ENCODE measurements around the gene RPL10L. TPM values are rescaled to one million over a fixed set of nuclear protein-coding genes. Genes with fewer than 3 reads are reported as not detected.

The RPL10L gene
- total RNA-seq = not detected
- not detected for polyA plus RNA-seq

DNA sequence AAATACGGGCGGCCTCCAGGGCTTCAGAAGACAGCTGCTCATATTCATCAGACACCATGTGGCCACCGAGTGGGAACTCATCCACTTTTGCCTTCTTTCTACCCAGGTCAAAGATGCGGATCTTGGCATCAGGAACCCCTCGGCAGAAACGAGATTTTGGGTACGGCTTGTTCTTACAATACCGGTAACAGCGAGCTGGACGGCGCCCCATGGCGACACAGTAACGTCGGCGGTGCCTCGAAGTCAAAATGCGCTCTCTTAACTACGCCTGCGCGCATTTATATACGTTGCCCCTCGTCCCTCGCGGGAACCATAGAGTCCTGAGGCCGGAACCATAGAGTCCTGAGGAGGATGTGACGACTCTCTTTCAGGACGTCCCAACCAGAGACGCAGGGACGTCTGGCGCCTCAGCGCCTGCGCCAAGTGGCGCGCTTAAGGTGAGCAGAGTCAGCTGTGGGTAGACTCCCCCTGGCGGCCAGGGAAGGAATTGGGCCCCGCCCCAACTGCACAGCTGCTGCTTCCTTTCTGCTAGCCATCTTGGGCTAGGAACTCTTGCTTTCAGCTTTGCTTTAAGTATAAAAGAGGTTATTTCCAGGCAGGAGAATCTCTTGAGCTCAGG is at the start of gene RPL10L:
Gene RPL10L (minus strand): TSS at position 256 of the 619 bp plus-strand sequence. CDS start 45 bp downstream, at position 211.
- no peaks in the 10 kb centered on the region for H3K36me3 ChIP-seq (ENCODE audit: insufficient read depth, low read length)
- Mint-ChIP-seq H3K4me3 (no peak within 1 kb of the TSS), H3K9me3 (peaks cover 2 to 18% (median 10%) of the 10 kb centered on the region in 5 donors), H3K27ac (no peak within 1 kb of the TSS), H3K4me1 (no peaks in the 10 kb centered on the region), H3K27me3 (no peaks in the 10 kb centered on the region), H3K36me3 (no peaks in the 10 kb centered on the region)
- H3K27me3 ChIP-seq (ENCODE audit: insufficient read depth, low read length, poor library complexity, severe bottlenecking) = no peaks in the 10 kb centered on the region
- no peaks in the 10 kb centered on the region for H3K4me1 ChIP-seq (ENCODE audit: insufficient read depth, low read length)
- H3K4me3 ChIP-seq (ENCODE audit: low read length) = no peak within 1 kb of the TSS
- CTCF ChIA-PET = no interaction called here
- POLR2A ChIA-PET = no interaction called here
- no peaks in the 10 kb centered on the region for H3K9me3 ChIP-seq (ENCODE audit: low read length)
- H3K27ac ChIP-seq (ENCODE audit: low read depth, low read length) = no peak within 1 kb of the TSS
- DNase-seq = no peak

DNA sequence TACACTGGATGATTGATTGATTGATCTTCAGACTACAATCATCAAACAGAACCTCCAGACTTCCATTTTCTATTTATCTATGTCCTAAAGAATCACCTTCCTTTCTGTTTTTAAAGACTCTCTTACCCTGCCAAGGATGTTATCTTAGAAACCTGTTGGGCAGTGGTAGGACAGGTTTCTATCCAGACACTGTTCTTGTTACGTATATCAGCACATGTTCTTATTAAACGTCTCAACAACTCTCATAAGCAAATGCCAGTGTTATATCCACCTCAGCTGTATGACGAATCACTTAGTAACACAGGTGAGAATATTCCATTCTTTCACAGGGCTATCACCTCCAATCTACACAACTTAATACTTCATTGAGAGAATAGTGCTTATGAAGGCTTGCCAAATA is 40.2 kb upstream of the RPL10L start:
- H3K27me3 ChIP-seq (ENCODE audit: insufficient read depth, low read length, poor library complexity, severe bottlenecking) = no peaks in the 10 kb centered on the region
- H3K27ac Mint-ChIP-seq = no peak overlapping the region
- no peaks in the 10 kb centered on the region for H3K4me1 Mint-ChIP-seq
- CTCF ChIA-PET = no interaction called here
- H3K36me3 ChIP-seq (ENCODE audit: insufficient read depth, low read length) = no peaks in the 10 kb centered on the region
- POLR2A ChIA-PET = no interaction called here
- no peaks in the 10 kb centered on the region for H3K4me1 ChIP-seq (ENCODE audit: insufficient read depth, low read length)
- H3K9me3 Mint-ChIP-seq = peaks cover 2 to 53% (median 13%) of the 10 kb centered on the region in 5 donors
- DNase-seq = no peak
- no peak overlapping the region for H3K27ac ChIP-seq (ENCODE audit: low read depth, low read length)
- no peaks in the 10 kb centered on the region for H3K27me3 Mint-ChIP-seq
- H3K4me3 ChIP-seq (ENCODE audit: low read length) = no peak overlapping the region
- H3K4me3 Mint-ChIP-seq = no peak overlapping the region
- no peaks in the 10 kb centered on the region for H3K36me3 Mint-ChIP-seq
- no peaks in the 10 kb centered on the region for H3K9me3 ChIP-seq (ENCODE audit: low read length)

DNA sequence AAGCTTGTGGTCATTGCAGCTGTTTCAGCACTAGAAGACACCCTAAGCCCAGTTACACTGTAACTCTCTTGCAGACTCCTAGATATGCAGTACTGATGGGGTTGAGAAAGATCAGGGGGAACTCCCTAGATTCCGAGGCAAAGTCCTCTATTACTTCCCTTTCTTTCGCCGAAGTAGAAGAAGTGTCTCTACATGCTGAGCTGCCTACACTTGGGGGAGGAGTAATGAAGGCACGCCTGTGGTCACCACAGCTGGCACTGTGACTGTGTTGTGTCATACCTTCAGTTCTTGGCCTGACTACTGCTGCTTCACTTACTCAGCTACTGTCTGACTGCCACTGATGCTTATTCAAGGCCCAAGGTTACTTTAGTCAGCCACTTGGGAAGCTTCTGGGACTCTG is 35.1 kb upstream of the RPL10L start:
- Mint-ChIP-seq H3K9me3 (peaks cover 9 to 50% (median 24%) of the 10 kb centered on the region in 5 donors), H3K27me3 (no peaks in the 10 kb centered on the region), H3K4me3 (no peak overlapping the region), H3K36me3 (no peaks in the 10 kb centered on the region), H3K4me1 (no peaks in the 10 kb centered on the region), H3K27ac (no peak overlapping the region)
- CTCF ChIA-PET = interaction anchor here (0.9 kb wide), 1 partner anchor 9 kb away, joined by 3 read pairs; no protein-coding TSS in a partner anchor
- H3K36me3 ChIP-seq (ENCODE audit: insufficient read depth, low read length) = no peaks in the 10 kb centered on the region
- H3K9me3 ChIP-seq (ENCODE audit: low read length) = no peaks in the 10 kb centered on the region
- no peak for DNase-seq
- H3K4me1 ChIP-seq (ENCODE audit: insufficient read depth, low read length) = no peaks in the 10 kb centered on the region
- H3K27ac ChIP-seq (ENCODE audit: low read depth, low read length) = no peak overlapping the region
- no peak overlapping the region for H3K4me3 ChIP-seq (ENCODE audit: low read length)
- H3K27me3 ChIP-seq (ENCODE audit: insufficient read depth, low read length, poor library complexity, severe bottlenecking) = no peaks in the 10 kb centered on the region
- POLR2A ChIA-PET = no interaction called here

DNA sequence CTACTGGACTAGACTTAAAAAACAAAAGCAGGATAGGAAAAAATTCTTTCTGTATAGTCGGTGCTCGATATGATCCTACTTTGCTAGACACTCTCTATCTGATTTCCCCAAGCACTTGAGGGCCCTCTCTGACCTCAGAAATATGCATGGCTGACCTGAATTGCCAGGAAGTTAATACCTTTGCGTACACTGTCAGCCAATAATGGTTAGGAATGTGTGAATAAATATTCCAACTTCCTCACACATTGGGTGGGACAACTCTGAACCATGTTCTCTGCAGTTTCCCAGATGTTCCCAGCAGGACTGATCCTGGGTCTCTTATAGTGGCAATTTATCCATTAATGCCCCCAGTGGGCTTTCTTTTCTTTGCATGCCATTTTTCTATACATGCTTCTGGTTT is 20.5 kb upstream of the RPL10L start:
- no peaks in the 10 kb centered on the region for H3K4me1 Mint-ChIP-seq
- H3K27ac Mint-ChIP-seq = no peak overlapping the region
- no peak overlapping the region for H3K4me3 ChIP-seq (ENCODE audit: low read length)
- ChIA-PET CTCF (no interaction called here), POLR2A (no interaction called here)
- DNase-seq = no peak
- peaks cover 10 to 22% (median 16%) of the 10 kb centered on the region in 5 donors for H3K9me3 Mint-ChIP-seq
- no peak overlapping the region for H3K4me3 Mint-ChIP-seq
- no peaks in the 10 kb centered on the region for H3K36me3 Mint-ChIP-seq
- H3K9me3 ChIP-seq (ENCODE audit: low read length) = no peaks in the 10 kb centered on the region
- H3K27me3 ChIP-seq (ENCODE audit: insufficient read depth, low read length, poor library complexity, severe bottlenecking) = no peaks in the 10 kb centered on the region
- H3K27me3 Mint-ChIP-seq = no peaks in the 10 kb centered on the region
- H3K4me1 ChIP-seq (ENCODE audit: insufficient read depth, low read length) = no peaks in the 10 kb centered on the region
- H3K36me3 ChIP-seq (ENCODE audit: insufficient read depth, low read length) = no peaks in the 10 kb centered on the region
- no peak overlapping the region for H3K27ac ChIP-seq (ENCODE audit: low read depth, low read length)

DNA sequence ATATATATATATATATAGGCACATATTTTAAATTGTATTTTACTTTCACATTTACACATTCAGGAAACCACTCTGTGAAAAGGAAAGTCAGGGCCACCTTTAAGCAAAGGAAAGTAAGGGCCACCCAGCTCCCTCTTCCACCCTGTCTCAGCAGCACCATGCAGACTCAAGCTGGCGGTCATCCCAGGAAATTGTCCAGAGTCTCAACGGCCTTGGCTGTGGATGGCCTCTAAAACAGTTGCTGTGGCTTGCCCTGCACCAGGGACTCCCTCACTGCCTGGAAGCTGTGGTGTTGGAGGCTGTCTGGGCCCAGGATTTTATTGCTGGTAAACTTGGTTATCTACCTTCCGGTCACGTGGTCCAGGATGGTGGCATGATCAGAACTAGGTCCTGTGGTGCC is 11.8 kb upstream of the RPL10L start:
- H3K27ac ChIP-seq (ENCODE audit: low read depth, low read length) = no peak overlapping the region
- POLR2A ChIA-PET = no interaction called here
- no peak overlapping the region for H3K4me3 ChIP-seq (ENCODE audit: low read length)
- DNase-seq = no peak
- CTCF ChIA-PET = no interaction called here
- H3K27me3 ChIP-seq (ENCODE audit: insufficient read depth, low read length, poor library complexity, severe bottlenecking) = no peaks in the 10 kb centered on the region
- H3K36me3 ChIP-seq (ENCODE audit: insufficient read depth, low read length) = no peaks in the 10 kb centered on the region
- H3K9me3 Mint-ChIP-seq = peaks cover 9 to 33% (median 16%) of the 10 kb centered on the region in 5 donors
- no peaks in the 10 kb centered on the region for H3K9me3 ChIP-seq (ENCODE audit: low read length)
- H3K4me1 ChIP-seq (ENCODE audit: insufficient read depth, low read length) = no peaks in the 10 kb centered on the region
- no peak overlapping the region for H3K4me3 Mint-ChIP-seq
- no peak overlapping the region for H3K27ac Mint-ChIP-seq
- no peaks in the 10 kb centered on the region for H3K36me3 Mint-ChIP-seq
- no peaks in the 10 kb centered on the region for H3K27me3 Mint-ChIP-seq
- H3K4me1 Mint-ChIP-seq = no peaks in the 10 kb centered on the region

DNA sequence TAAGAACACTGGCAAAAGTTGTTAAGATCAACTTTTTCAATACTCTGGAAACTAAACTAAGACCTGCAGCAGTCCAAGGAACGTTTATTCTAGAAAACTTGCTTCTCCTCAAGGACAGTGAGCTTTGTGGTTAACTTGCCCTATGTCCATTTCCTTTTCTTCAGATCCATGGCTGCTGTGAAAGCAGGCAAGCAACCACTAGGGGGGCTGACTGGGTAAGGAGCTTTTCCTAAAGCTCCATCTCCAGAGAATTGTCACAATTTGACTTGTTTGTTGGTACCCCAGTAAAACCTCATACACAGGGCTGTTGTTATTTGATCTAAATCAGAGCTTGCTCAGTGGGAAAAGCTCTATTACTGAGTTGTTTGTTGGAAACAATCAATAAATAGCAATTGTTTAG is 10.1 kb upstream of the RPL10L start:
- no peaks in the 10 kb centered on the region for H3K27me3 Mint-ChIP-seq
- H3K9me3 Mint-ChIP-seq = peaks cover 5 to 33% (median 14%) of the 10 kb centered on the region in 5 donors
- H3K36me3 Mint-ChIP-seq = no peaks in the 10 kb centered on the region
- H3K4me1 Mint-ChIP-seq = no peaks in the 10 kb centered on the region
- ChIA-PET CTCF (no interaction called here), POLR2A (no interaction called here)
- Histone ChIP-seq H3K36me3 (ENCODE audit: insufficient read depth, low read length) (no peaks in the 10 kb centered on the region), H3K9me3 (ENCODE audit: low read length) (no peaks in the 10 kb centered on the region), H3K27ac (ENCODE audit: low read depth, low read length) (no peak overlapping the region), H3K27me3 (ENCODE audit: insufficient read depth, low read length, poor library complexity, severe bottlenecking) (no peaks in the 10 kb centered on the region), H3K4me3 (ENCODE audit: low read length) (no peak overlapping the region), H3K4me1 (ENCODE audit: insufficient read depth, low read length) (no peaks in the 10 kb centered on the region)
- no peak for DNase-seq
- no peak overlapping the region for H3K4me3 Mint-ChIP-seq
- no peak overlapping the region for H3K27ac Mint-ChIP-seq

DNA sequence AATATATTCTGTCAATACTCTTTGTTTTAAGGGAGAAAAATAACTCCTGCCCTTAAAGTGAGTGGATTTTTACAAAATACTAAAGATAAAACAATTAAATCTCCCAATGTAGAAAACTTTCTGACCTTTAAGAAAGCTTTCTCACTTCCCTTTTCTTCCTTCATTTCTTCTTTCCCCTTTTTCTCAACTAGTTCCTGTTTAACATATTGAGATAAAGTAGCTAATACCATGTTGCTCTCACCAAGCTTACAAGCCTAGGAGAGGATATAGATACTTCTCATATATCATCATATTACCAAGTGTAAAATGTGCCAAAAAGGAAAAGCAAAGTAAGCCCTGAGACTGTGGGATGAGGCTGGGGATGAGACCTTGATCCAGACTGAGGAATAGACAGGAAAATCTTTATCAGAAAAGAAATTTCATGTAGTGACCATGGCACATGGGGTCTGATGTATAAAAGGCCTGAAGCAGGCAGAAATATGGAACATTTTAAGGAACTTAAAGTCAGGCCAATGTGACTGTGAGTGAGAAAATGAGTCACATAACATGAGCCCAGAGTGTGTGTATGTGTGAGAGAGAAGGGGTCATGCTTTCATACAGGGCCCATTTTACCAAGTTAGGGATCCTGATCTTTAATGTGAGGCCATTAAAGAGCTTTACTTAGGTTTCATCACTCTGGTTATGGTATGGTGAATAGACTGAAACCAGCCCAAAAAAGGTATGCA is 1.6 kb upstream of the RPL10L start:
- peaks cover 0 to 18% (median 5%) of the 10 kb centered on the region in 5 donors for H3K9me3 Mint-ChIP-seq
- H3K4me1 Mint-ChIP-seq = no peaks in the 10 kb centered on the region
- H3K4me3 Mint-ChIP-seq = no peak overlapping the region
- H3K27ac Mint-ChIP-seq = no peak overlapping the region
- DNase-seq = no peak
- Histone ChIP-seq H3K27me3 (ENCODE audit: insufficient read depth, low read length, poor library complexity, severe bottlenecking) (no peaks in the 10 kb centered on the region), H3K9me3 (ENCODE audit: low read length) (no peaks in the 10 kb centered on the region), H3K4me3 (ENCODE audit: low read length) (no peak overlapping the region), H3K36me3 (ENCODE audit: insufficient read depth, low read length) (no peaks in the 10 kb centered on the region), H3K27ac (ENCODE audit: low read depth, low read length) (no peak overlapping the region), H3K4me1 (ENCODE audit: insufficient read depth, low read length) (no peaks in the 10 kb centered on the region)
- ChIA-PET CTCF (no interaction called here), POLR2A (no interaction called here)
- H3K27me3 Mint-ChIP-seq = no peaks in the 10 kb centered on the region
- H3K36me3 Mint-ChIP-seq = no peaks in the 10 kb centered on the region

DNA sequence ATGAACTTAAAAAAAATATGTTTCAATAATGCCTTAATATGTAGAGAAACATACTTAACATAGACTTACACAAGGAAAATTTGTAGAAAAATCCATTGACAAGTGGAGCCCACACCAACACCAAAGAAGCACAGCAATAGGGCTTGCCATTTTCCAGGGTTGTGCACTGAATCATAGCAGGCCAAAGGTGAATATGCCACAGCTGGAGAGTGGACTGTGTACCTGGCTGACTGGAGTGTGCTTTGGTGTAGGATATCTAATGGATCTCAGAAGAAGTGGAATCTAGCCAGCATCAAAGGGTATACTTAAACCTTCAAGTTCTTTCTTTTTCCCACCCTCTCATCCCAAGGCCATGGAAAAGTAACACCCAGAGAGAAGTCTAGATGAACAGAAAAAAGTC is 4.8 kb downstream of the RPL10L start:
- no peaks in the 10 kb centered on the region for H3K27me3 Mint-ChIP-seq
- H3K4me1 ChIP-seq (ENCODE audit: insufficient read depth, low read length) = no peaks in the 10 kb centered on the region
- no peaks in the 10 kb centered on the region for H3K4me1 Mint-ChIP-seq
- no peaks in the 10 kb centered on the region for H3K36me3 Mint-ChIP-seq
- no peaks in the 10 kb centered on the region for H3K36me3 ChIP-seq (ENCODE audit: insufficient read depth, low read length)
- no peaks in the 10 kb centered on the region for H3K27me3 ChIP-seq (ENCODE audit: insufficient read depth, low read length, poor library complexity, severe bottlenecking)
- H3K9me3 ChIP-seq (ENCODE audit: low read length) = no peaks in the 10 kb centered on the region
- DNase-seq = no peak
- peaks cover 4 to 33% (median 13%) of the 10 kb centered on the region in 5 donors for H3K9me3 Mint-ChIP-seq
- no peak overlapping the region for H3K4me3 Mint-ChIP-seq
- no peak overlapping the region for H3K27ac Mint-ChIP-seq
- H3K27ac ChIP-seq (ENCODE audit: low read depth, low read length) = no peak overlapping the region
- POLR2A ChIA-PET = no interaction called here
- CTCF ChIA-PET = no interaction called here
- no peak overlapping the region for H3K4me3 ChIP-seq (ENCODE audit: low read length)
